IgD-negative memory B cell (primary cell): ENCODE data around the gene TRIM65. TPM values are rescaled to one million over a fixed set of nuclear protein-coding genes. Genes with fewer than 3 reads are reported as not detected.
A peak's percentile ranks its signal among the peaks of the same experiment; 100 is the strongest.
"Not testable (repeated sequence)": the region's sequence is repeated elsewhere in the genome, so short reads cannot be mapped to it uniquely, and the experiment has no call there.

ENCODE experiments used
- H3K27ac Mint-ChIP-seq, 3 donors: one replicate each; pipeline ENCODE4 v1.8.0; 2020 to 2022; ENCODE audit warnings: mild to moderate bottlenecking in 3 of 3, mixed read lengths in 3 of 3, moderate library complexity in 1 of 3
- H3K27me3 Mint-ChIP-seq: one replicate; pipeline ENCODE4 v1.8.0; 2021; ENCODE audit warnings: mixed read lengths
- H3K36me3 Mint-ChIP-seq: one replicate; pipeline ENCODE4 v1.8.0; 2020; ENCODE audit warnings: mild to moderate bottlenecking, mixed read lengths
- H3K4me1 Mint-ChIP-seq, 3 donors: one replicate each; pipeline ENCODE4 v1.8.0; 2020 to 2022; ENCODE audit warnings: mixed read lengths in 3 of 3, mild to moderate bottlenecking in 1 of 3
- H3K4me3 Mint-ChIP-seq, 4 donors: one replicate each; pipeline ENCODE4 v1.8.0; 2020 to 2022; ENCODE audit warnings: mild to moderate bottlenecking in 4 of 4, mixed read lengths in 4 of 4, moderate library complexity in 3 of 4
- H3K9me3 Mint-ChIP-seq, 3 donors: one replicate each; pipeline ENCODE4 v1.8.0; 2020 to 2021; ENCODE audit warnings: mixed read lengths in 3 of 3, mild to moderate bottlenecking in 1 of 3
- polyA plus RNA-seq: library from polyadenylated mRNA; unstranded; fragments of 300-500 nt; fragmentation: Illumina TruSeq; gene quantifications from one replicate; pipeline ENCODE4 v1.2.3, GENCODE V29; 2021

Gene TRIM65
- polyA plus RNA-seq, 1 donor from 2014 or later: 25.0 TPM

DNA sequence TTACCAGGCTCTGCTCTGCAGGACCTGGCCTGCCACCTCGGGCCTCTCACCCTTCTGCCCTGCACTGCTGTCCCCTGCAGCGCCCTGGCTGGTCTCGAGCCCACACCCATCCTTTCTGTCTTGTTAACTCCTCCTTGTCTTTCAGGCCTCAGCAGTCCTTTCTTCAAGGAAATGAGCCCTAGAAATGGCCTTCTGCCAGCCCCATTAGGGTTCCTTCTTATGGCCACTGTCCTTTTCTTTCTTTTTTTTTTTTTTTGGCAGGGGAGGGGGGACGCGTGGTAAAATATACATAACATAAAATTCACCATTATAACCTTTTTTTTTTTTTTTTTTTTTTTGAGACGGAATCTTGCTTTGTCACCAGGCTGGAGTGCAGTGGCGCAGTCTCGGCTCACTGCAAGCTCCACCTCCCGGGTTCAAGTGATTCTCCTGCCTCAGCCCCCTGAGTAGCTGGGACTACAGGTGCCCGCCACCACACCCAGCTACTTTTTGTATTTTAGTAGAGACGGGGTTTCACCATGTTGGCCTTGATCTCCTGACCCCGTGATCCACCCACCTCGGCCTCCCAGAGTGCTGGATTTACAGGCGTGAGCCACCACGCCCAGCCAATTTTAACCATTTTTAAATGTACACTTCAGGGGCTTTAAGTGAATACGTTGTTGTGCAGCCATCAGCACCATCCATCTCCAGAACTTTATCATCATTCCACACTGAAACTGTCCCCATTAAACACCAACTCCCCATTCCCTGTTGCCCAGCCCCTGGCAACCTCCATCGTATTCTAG lies 31.2 kb downstream of the TRIM65 start:
- peaks cover 20 to 21% (median 20%) of the 10 kb centered on the region in 3 donors for H3K4me1 Mint-ChIP-seq
- H3K4me3 Mint-ChIP-seq: peak overlapping the region in 2 of 4 donors; percentile 37 to 80
- H3K36me3 Mint-ChIP-seq: not testable (repeated sequence)

DNA sequence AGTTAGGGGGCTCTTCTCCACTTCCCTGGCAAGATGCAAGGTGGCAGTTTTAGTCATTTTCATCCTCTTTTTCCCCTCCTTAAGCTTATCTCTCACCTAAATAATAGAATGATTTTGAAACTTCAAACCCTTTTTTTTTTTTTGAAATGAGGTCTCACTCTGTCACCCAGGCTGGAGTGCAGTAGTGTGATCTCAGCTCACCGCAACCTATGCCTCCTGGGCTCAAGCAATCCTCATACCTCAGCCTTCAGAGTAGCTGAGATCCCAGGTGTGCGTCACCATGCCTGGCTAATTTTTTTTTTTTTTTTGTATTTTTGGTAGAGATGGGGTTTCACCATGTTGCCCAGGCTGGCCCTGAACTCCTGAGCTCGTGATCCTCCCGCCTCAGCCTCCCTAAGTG lies 31.9 kb downstream of the TRIM65 start:
- not testable (repeated sequence) for H3K9me3 Mint-ChIP-seq, H3K36me3 Mint-ChIP-seq, H3K27me3 Mint-ChIP-seq
- Mint-ChIP-seq H3K4me1 (peaks cover 20 to 21% (median 20%) of the 10 kb centered on the region in 3 donors), H3K27ac (peak overlapping the region; percentile 94 to 96 (median 96)), H3K4me3 (peak overlapping the region; percentile 46 to 88 (median 80))

More for the DNA sequence above, 31.2 kb downstream of the TRIM65 start:
- H3K27me3 Mint-ChIP-seq, H3K9me3 Mint-ChIP-seq: not testable (repeated sequence)
- peak overlapping the region; percentile 94 to 96 (median 96) for H3K27ac Mint-ChIP-seq

DNA sequence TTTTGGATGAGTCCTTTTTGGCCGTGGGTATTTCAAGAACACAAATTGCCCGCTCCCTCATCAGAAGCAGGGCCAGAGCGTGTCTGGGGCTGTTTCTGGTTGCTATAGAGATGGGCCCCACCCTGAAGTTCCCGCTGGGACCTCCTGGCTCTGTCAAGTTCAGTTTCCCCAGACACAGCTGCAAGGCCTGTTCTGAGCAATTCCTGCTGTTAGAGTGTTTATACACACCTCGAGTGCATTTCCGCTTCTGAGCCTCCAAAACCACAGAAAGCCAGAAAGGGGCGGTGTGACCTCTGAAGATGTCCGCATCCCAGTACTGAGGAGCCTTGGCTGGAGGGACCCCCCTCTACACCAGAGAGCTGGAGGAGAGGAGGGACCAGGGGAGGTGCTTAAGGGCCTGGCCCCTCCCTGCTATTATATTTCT lies 32.3 kb downstream of the TRIM65 start:
- no peaks in the 10 kb centered on the region for H3K36me3 Mint-ChIP-seq
- H3K4me3 Mint-ChIP-seq: peak overlapping the region; percentile 46 to 88 (median 80)
- peaks cover 20 to 23% (median 21%) of the 10 kb centered on the region in 3 donors for H3K4me1 Mint-ChIP-seq
- no peaks in the 10 kb centered on the region for H3K9me3 Mint-ChIP-seq
- peak overlapping the region; percentile 94 to 96 (median 96) for H3K27ac Mint-ChIP-seq
- H3K27me3 Mint-ChIP-seq: no peaks in the 10 kb centered on the region

DNA sequence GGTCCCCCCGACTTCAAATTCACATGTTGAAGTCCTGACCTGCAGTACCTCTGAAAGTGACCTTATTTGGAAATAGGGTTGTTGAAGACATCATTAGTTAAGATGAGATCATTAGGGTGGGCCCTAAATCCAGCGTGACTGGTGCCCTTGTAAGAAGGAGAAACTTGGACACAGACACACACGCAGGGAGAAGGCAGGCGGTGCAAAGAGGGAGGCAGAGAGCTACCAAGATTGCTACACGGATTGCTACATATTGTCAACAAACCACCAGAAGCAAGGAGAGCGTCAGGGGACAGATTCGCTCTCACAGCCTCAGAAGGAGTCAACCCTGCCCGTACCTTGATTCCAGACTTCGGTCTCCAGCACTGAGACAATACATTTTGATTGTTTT lies 34.8 kb downstream of the TRIM65 start:
- Mint-ChIP-seq H3K27me3 (no peaks in the 10 kb centered on the region), H3K4me3 (peak overlapping the region in 1 of 4 donors; percentile 28), H3K27ac (peak overlapping the region in 2 of 3 donors; percentile 77 to 81), H3K36me3 (no peaks in the 10 kb centered on the region), H3K9me3 (no peaks in the 10 kb centered on the region), H3K4me1 (peaks cover 27 to 36% (median 35%) of the 10 kb centered on the region in 3 donors)

DNA sequence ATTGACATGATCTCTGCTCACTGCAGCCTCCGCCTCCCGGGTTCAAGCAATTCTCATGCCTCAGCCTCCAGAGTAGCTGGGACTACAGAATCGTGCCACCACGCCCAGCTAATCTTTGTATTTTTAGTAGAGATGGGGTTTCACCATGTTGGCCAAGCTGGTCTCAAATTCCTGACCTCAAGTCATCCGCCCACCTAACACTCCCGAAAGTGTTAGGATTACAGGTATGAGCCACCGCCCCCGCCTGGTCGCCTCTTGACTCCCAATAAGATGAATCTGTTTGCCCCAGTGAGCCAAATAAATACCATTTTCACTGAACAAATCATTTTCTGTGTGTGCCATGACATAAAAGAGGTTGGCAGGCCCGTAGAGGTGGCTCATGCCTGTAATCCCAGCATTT lies 37.4 kb downstream of the TRIM65 start:
- peak overlapping the region in 2 of 3 donors; percentile 84 to 91 for H3K27ac Mint-ChIP-seq
- H3K9me3 Mint-ChIP-seq, H3K27me3 Mint-ChIP-seq, H3K36me3 Mint-ChIP-seq: not testable (repeated sequence)
- peak overlapping the region in 1 of 4 donors; percentile 41 for H3K4me3 Mint-ChIP-seq
- peaks cover 20 to 29% (median 29%) of the 10 kb centered on the region in 3 donors for H3K4me1 Mint-ChIP-seq

DNA sequence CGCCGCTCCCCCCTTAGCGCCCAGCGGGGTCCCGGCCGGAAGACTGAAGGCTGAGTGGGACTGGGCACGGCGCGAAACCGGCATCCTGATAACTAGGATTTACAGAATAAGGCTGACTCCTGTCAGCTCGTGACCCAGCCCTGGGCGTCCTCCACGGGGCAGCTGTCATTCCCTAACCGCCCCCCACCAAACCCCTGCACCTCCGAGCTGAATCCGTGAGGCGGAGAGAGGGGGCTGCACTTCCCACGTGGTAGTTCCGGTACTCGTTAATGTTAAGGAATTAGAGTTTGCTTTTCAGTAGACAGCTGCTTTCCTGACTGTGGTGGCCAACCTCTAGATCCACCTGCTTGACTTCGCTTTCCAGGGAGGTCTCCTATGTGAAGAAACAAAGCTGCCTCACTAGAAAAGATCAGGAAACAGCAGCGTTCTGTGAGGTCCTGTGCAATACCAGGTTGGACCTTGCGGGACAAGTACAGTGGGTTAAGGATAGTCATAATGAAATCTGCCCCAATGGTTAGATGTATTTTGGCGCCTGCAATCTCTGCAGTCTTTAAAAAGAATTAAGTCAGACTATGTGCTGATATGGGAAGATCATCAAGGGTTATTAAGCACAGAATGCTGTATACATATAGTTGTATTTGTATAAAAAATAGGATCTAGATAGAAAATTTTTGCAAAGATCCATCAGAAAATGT lies 40.5 kb downstream of the TRIM65 start:
- Mint-ChIP-seq H3K4me3 (peak overlapping the region in 1 of 4 donors; percentile 95), H3K4me1 (peaks cover 13 to 35% (median 29%) of the 10 kb centered on the region in 3 donors)

DNA sequence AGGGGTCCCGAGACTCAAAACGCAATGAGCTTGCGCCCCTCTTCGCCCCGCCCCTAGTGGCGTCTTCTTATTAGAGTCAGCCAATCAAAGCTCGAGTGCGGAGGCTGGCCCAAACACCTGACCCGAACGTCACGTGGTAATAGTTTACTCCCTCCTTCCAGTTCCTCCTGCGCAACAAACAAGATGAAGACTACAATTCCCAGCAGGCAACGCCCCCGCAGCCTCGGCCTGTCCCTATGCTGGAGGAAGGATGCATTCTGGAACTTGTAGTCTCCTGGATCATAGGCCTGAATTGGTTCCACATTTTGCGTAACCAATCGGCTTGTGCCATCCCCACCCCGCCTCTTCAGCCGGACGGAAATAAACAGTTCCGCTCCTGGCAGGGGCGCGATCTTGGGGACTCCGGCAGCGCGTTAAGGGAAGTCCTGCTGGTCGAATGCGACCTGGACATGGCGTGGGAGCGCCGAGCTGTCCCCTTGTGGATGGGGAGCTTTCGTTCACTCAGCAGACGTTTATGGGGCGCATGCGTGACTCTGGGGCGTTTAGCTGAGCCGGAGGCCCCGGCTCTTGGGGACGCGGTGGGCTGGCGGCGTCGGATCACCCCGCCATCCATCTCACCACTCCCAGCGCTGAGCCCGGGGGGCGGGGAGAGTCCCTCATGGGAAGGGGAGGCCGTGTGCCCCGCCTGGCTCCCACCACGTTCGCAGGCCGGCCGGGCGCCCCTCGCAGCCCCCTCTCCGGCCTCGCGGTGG lies 41.3 kb downstream of the TRIM65 start, which contains the start of gene WBP2:
TSS of gene WBP2 (minus strand) at position 26 of the 752 bp plus-strand sequence. CDS start 38 bp downstream, outside the sequence.
- H3K4me3 Mint-ChIP-seq: peak within 1 kb of the TSS in 1 of 4 donors; percentile 95
- H3K36me3 Mint-ChIP-seq: no peaks in the 10 kb centered on the region
- H3K27ac Mint-ChIP-seq: peak within 1 kb of the TSS; percentile 38 to 89 (median 77)
- no peaks in the 10 kb centered on the region for H3K27me3 Mint-ChIP-seq
- H3K9me3 Mint-ChIP-seq: no peaks in the 10 kb centered on the region
- H3K4me1 Mint-ChIP-seq: peaks cover 11 to 34% (median 28%) of the 10 kb centered on the region in 3 donors

More for the DNA sequence above, 40.5 kb downstream of the TRIM65 start:
- peak overlapping the region; percentile 38 to 89 (median 77) for H3K27ac Mint-ChIP-seq
- H3K27me3 Mint-ChIP-seq: no peaks in the 10 kb centered on the region
- no peaks in the 10 kb centered on the region for H3K9me3 Mint-ChIP-seq
- H3K36me3 Mint-ChIP-seq: no peaks in the 10 kb centered on the region

DNA sequence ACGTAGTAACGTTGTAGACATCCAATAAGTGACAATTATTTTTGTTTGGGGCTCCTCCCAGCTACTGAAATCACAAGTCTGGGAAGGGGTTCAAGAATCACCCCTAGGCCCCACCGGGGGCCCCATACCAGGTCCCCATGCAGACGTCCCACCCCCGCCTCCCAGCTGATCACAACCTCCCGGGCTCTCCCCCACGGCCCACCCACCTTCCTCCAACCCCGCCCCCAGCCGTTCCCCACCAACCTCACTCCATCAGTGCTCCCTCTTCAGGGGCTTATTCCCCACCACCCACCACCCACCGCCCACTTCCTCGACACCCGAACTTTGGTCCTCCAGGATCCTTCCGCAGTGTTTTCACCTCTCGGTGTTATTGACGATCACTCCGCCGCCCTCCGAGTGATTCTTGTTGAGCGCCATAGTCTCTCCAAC lies 41.9 kb downstream of the TRIM65 start:
- Mint-ChIP-seq H3K4me1 (peaks cover 11 to 34% (median 28%) of the 10 kb centered on the region in 3 donors), H3K27me3 (no peaks in the 10 kb centered on the region), H3K4me3 (no peak overlapping the region), H3K36me3 (peaks cover under 1% of the 10 kb centered on the region), H3K9me3 (no peaks in the 10 kb centered on the region), H3K27ac (no peak overlapping the region)

DNA sequence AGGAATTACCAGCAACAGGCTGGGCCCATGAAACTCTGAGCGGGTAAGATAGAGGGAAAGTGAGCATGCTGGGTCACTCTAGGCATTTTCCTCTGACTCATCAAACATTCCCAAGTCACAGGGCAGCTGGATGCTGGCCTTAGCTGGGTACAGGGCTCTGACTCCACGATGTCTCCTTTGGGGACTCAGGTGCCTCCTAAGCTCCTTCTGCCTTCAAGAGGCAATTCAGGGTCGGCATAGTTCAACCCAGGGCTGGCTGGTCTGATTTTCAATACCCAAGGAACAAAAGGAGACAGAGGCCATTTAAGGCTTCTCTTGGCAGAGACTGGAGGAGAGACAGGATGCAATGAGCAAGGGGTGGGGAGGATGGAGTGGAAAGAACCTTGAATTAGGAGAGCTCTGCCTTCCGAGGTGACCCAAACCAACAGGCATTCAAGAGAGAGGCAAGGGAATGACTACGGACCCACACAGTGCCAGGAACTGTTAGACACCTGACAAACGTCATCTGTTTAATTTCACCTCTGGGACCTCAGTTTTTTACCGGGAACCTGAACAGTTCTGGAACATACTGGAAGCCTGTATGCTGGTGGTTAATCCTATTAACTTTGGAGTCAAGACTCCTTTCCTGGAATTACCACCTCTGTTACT lies 42.5 kb downstream of the TRIM65 start:
- Mint-ChIP-seq H3K27ac (peak overlapping the region in 1 of 3 donors; percentile 81), H3K27me3 (no peaks in the 10 kb centered on the region), H3K4me1 (peaks cover 11 to 31% (median 24%) of the 10 kb centered on the region in 3 donors), H3K4me3 (no peak overlapping the region), H3K36me3 (peaks cover 1% of the 10 kb centered on the region), H3K9me3 (no peaks in the 10 kb centered on the region)

DNA sequence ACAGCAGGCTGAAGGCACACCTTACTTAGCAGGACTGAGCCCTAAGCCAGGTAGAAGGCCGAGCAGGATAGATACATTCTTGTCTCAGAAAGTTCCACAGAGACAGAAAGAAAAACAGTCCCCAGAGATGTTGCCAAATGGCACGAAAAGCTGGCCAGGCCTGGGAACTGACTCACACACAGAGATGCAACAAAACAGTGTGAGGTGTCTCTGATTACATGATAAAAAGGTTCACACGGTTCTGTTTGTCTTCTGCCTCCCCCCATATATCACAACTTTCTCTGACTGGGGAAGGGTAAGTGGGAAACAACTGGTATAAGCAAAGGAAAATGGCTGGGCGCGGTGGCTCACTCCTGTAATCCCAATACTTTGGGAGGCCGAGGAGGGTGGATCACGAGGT lies 43.3 kb downstream of the TRIM65 start:
- peaks cover 7 to 27% (median 17%) of the 10 kb centered on the region in 3 donors for H3K4me1 Mint-ChIP-seq
- H3K36me3 Mint-ChIP-seq: peaks cover 1% of the 10 kb centered on the region
- peak overlapping the region in 3 of 4 donors; percentile 33 to 48 (median 47) for H3K4me3 Mint-ChIP-seq
- H3K9me3 Mint-ChIP-seq: no peaks in the 10 kb centered on the region
- H3K27me3 Mint-ChIP-seq: no peaks in the 10 kb centered on the region
- peak overlapping the region in 2 of 3 donors; percentile 76 to 81 for H3K27ac Mint-ChIP-seq

DNA sequence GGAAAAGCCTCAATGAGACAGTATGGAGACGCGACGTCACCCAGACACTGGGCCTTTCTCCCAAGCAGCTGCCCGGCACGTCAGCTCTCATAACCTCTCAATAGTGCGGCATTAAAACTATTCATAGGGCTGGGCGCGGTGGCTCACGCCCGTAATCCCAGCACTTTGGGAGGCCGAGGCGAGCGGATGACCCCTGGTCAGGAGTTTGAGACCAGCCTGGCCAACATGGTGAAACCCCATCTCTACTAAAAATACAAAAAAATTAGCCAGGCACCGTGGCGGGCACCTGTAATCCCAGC lies 45.1 kb downstream of the TRIM65 start:
- Mint-ChIP-seq H3K4me1 (peaks cover 10 to 23% (median 14%) of the 10 kb centered on the region in 3 donors), H3K4me3 (peak overlapping the region in 3 of 4 donors; percentile 43 to 63 (median 52))
- not testable (repeated sequence) for H3K36me3 Mint-ChIP-seq, H3K27ac Mint-ChIP-seq, H3K9me3 Mint-ChIP-seq, H3K27me3 Mint-ChIP-seq

DNA sequence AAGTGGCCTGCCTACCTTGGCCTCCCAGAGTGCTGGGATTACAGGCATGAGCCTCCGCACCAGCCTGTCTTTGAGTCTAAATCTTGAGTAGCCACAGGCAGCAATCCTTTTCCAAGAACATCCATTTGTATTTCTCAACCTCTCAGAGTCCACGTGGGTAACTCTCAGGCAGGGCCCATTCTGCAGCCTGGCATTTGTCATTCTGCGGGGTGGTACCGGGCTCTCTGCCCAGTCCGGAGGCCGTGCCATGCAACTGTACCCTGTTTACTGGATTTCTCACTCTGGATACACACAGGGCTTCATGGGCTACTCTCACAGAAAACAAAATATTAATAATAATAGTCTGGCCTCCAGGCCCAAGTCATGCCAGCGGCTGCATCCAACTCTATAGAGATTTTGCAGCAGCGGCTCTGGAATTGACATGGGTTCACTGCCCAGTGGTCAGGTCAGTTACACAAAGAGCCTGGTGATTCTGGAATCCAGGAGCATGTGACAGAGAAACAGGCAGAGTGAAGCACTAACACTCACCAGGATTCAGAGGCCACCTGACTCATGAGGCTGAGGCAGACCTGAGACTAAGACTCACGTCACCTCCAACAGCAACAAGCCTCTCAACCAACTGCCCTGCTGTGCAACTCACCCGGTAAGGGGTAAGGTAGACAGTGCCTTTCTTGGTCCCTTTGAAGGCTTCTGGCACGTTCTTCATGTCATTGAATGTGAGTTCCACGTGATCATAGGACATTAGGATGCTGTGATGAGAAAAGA lies 45.6 kb downstream of the TRIM65 start:
- Mint-ChIP-seq H3K9me3 (no peaks in the 10 kb centered on the region), H3K36me3 (peaks cover 1% of the 10 kb centered on the region), H3K27ac (no peak overlapping the region), H3K4me1 (peaks cover 5 to 18% (median 9%) of the 10 kb centered on the region in 3 donors), H3K4me3 (peak overlapping the region in 3 of 4 donors; percentile 43 to 63 (median 52)), H3K27me3 (no peaks in the 10 kb centered on the region)

DNA sequence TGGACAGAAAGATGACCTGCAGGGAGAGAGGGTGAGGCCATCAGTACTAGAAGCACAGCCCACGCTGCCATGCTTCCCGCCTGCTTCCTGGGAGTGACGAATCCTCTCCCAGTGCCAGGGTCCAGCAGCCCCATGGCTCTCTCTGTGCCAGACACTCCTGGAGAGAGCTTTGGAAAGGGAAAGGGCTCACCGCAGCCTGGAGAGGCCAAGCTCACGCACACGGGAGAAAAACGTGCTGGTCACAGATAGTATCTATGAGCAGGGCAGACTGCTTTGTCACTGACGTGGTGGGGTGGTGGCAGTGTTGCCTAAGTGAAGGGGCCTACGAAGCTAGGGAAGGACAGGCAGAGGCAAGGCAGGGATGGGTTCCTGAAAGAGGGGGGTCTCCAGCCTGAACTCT lies 47.0 kb downstream of the TRIM65 start:
- H3K9me3 Mint-ChIP-seq: no peaks in the 10 kb centered on the region
- H3K4me3 Mint-ChIP-seq: no peak overlapping the region
- H3K4me1 Mint-ChIP-seq: peaks cover 12 to 24% (median 17%) of the 10 kb centered on the region in 3 donors
- H3K27me3 Mint-ChIP-seq: no peaks in the 10 kb centered on the region
- peaks cover 1% of the 10 kb centered on the region for H3K36me3 Mint-ChIP-seq
- no peak overlapping the region for H3K27ac Mint-ChIP-seq

DNA sequence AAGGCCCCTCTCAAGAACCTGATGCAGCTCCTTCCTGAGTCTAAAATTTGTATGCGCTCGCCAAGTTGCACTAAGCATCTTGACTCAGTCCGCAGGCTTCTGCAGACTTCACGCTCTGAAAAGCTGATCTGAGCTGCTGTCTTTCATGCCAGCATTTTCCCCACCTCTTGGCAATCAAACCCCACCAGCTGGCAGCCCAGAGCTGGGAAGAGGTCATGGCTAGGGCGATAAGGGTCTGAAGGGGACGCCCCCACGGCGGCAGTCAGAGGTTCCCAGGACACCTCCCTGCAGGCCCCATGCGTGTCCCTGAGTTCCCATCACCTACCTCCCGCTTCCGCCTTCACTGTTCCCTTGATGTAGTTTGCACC lies 47.5 kb downstream of the TRIM65 start:
- H3K27me3 Mint-ChIP-seq: no peaks in the 10 kb centered on the region
- peaks cover 12 to 23% (median 16%) of the 10 kb centered on the region in 3 donors for H3K4me1 Mint-ChIP-seq
- H3K4me3 Mint-ChIP-seq: no peak overlapping the region
- no peak overlapping the region for H3K27ac Mint-ChIP-seq
- H3K36me3 Mint-ChIP-seq: peaks cover 1% of the 10 kb centered on the region
- no peaks in the 10 kb centered on the region for H3K9me3 Mint-ChIP-seq
